Mammary epithelial cell (primary cell): ENCODE data around the gene TLK1.

Experiments used
- EZH2 ChIP-seq: IDR thresholded peaks from 2 replicates; pipeline ENCODE4 v1.6.1; 2012; ENCODE audit warnings: low read length, inconsistent platforms, borderline replicate concordance
- TF ChIP-seq, protein P1 (sequence below), 2 donors: IDR thresholded peaks in 1 of 2; conservative IDR thresholded peaks in 1 of 2; 2 replicates each; pipeline ENCODE4 v1.5.1; 2011 to 2012; ENCODE audit warnings: inconsistent platforms in 2 of 2, low read length in 2 of 2, mild to moderate bottlenecking in 2 of 2, control low read depth in 1 of 2, low read depth in 1 of 2; ENCODE audit not compliant: insufficient read depth in 1 of 2; ENCODE audit errors: extremely low read depth in 1 of 2

- no peak for TF ChIP-seq EZH2
- TF ChIP-seq, protein P1, sequence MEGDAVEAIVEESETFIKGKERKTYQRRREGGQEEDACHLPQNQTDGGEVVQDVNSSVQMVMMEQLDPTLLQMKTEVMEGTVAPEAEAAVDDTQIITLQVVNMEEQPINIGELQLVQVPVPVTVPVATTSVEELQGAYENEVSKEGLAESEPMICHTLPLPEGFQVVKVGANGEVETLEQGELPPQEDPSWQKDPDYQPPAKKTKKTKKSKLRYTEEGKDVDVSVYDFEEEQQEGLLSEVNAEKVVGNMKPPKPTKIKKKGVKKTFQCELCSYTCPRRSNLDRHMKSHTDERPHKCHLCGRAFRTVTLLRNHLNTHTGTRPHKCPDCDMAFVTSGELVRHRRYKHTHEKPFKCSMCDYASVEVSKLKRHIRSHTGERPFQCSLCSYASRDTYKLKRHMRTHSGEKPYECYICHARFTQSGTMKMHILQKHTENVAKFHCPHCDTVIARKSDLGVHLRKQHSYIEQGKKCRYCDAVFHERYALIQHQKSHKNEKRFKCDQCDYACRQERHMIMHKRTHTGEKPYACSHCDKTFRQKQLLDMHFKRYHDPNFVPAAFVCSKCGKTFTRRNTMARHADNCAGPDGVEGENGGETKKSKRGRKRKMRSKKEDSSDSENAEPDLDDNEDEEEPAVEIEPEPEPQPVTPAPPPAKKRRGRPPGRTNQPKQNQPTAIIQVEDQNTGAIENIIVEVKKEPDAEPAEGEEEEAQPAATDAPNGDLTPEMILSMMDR (conservative IDR thresholded peaks at IDR 0.05 in 1 of 2, IDR thresholded peaks at IDR 0.05 in 1 of 2; ENCODE audit: extremely low read depth in 1 of 2, insufficient read depth in 1 of 2, low read depth in 1 of 2, low read length in 2 of 2) = no peak
These were observed 187.5 kb downstream of the TLK1 start for GRCh38 chr2:170973225-170973491.
